ENCODE results near the gene CFH. TPM values are rescaled to one million over a fixed set of nuclear protein-coding genes. Genes with fewer than 3 reads are reported as not detected.

The CFH gene
- total RNA-seq, 5 donors from 2014 or later (not counting 1 experiment from before 2014, with no cell fraction given) = 2.0 to 11.8 (median 6.0) TPM

DNA sequence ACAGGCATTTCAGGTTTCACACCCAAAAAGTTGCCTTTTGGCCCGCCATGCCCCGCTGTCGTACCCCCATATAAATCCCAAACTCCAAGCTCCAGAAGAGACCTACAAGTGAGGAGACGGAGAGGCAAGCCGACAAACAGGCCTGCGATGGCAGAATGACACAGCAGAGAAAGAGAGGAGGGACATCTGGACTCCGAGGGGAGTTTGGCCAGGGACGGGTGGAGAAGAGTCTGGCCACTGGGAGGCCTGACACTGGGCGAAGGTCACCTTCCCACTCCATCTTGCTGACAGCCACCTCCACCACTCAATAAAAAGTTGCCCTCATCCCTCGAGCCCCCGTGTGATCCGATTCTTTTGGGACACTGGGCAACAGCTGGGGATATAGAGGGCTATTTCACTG, 1.9 kb upstream of the CFH start:
- no peak overlapping the region for H3K4me3 Mint-ChIP-seq
- H3K9me3 Mint-ChIP-seq = no peaks in the 10 kb centered on the region
- DNase-seq (no peak), ATAC-seq (replicated peaks in 1 of 4) (no peak)
- no peaks in the 10 kb centered on the region for H3K36me3 Mint-ChIP-seq
- no peaks in the 10 kb centered on the region for H3K27me3 ChIP-seq (replicated peaks in 1 of 2; ENCODE audit: control insufficient read depth in 2 of 2, extremely low read depth in 1 of 2, insufficient read depth in 2 of 2, low read length in 1 of 2)
- WGBS (ENCODE audit: insufficient coverage) = 100% methylated on average over 3 of the region's 12 CpGs
- no peak overlapping the region for H3K27ac ChIP-seq (ENCODE audit: low read length)
- no peak overlapping the region for H3K27ac Mint-ChIP-seq
- ChIA-PET POLR2A (no interaction called here), CTCF (interaction anchor here in 1 of 2 donors (0.9 kb wide), 1 partner anchor 494 kb away, joined by 3 read pairs; no protein-coding TSS in a partner anchor)
- peaks cover 4 to 9% of the 10 kb centered on the region in 2 experiments for H3K4me1 ChIP-seq (ENCODE audit: control insufficient read depth in 1 of 2, extremely low read depth in 1 of 2, insufficient read depth in 2 of 2, low read length in 2 of 2)
- peaks cover 8 to 29% (median 20%) of the 10 kb centered on the region in 3 donors for H3K4me1 Mint-ChIP-seq
- no peaks in the 10 kb centered on the region for H3K36me3 ChIP-seq (ENCODE audit: control insufficient read depth in 2 of 2, extremely low read depth in 1 of 2, insufficient read depth in 1 of 2, low read length in 1 of 2)
- peaks cover 0 to 4% of the 10 kb centered on the region in 2 donors for H3K27me3 Mint-ChIP-seq
- no peaks in the 10 kb centered on the region for H3K9me3 ChIP-seq
- H3K4me3 ChIP-seq (ENCODE audit: control insufficient read depth in 1 of 2, extremely low read depth in 1 of 2, low read length in 1 of 2) = no peak overlapping the region

- Histone ChIP-seq H3K36me3 (ENCODE audit: control insufficient read depth in 2 of 2, extremely low read depth in 1 of 2, insufficient read depth in 1 of 2, low read length in 1 of 2) (no peaks in the 10 kb centered on the region), H3K27ac (ENCODE audit: low read length) (no peak overlapping the region), H3K27me3 (replicated peaks in 1 of 2; ENCODE audit: control insufficient read depth in 2 of 2, extremely low read depth in 1 of 2, insufficient read depth in 2 of 2, low read length in 1 of 2) (no peaks in the 10 kb centered on the region), H3K4me1 (ENCODE audit: control insufficient read depth in 1 of 2, extremely low read depth in 1 of 2, insufficient read depth in 2 of 2, low read length in 2 of 2) (peaks cover 4 to 9% of the 10 kb centered on the region in 2 experiments), H3K9me3 (no peaks in the 10 kb centered on the region), H3K4me3 (ENCODE audit: control insufficient read depth in 1 of 2, extremely low read depth in 1 of 2, low read length in 1 of 2) (no peak overlapping the region)
- ChIA-PET POLR2A (no interaction called here), CTCF (interaction anchor here in 1 of 2 donors (0.9 kb wide), 1 partner anchor 494 kb away, joined by 3 read pairs; no protein-coding TSS in a partner anchor)
- WGBS (ENCODE audit: insufficient coverage) = 92% methylated on average over 9 of the region's 12 CpGs
- ATAC-seq (replicated peaks in 1 of 4) = no peak
- no peaks in the 10 kb centered on the region for H3K36me3 Mint-ChIP-seq
- peak overlapping the region in 1 of 2 donors; percentile 34 for H3K27ac Mint-ChIP-seq
- H3K27me3 Mint-ChIP-seq = peaks cover 0 to 4% of the 10 kb centered on the region in 2 donors
- H3K9me3 Mint-ChIP-seq = no peaks in the 10 kb centered on the region
- peaks cover 8 to 31% (median 20%) of the 10 kb centered on the region in 3 donors for H3K4me1 Mint-ChIP-seq
- H3K4me3 Mint-ChIP-seq = no peak overlapping the region
- DNase-seq = no peak
Observed at GRCh38 chr1:196650403-196650802, 1.4 kb upstream of the CFH start.

DNA sequence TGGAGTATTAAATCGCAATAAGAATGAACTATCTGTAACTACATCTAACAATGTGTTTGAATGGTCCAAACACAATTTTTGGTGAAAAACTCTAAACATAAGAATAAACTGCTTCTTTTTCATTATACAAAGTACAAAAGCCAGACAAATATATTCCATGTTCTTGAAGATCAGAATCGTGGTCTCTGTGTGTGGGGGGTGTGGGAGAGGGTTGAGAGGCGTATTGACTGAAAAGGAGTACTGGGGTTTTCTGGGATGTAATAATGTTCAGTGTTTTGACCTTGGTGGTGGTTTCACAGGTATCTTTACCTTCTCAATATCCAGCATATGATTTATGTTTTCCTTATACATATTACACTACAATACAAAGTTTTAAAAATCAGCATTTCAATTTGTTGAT, 764 bp upstream of the CFH start:
- H3K4me1 ChIP-seq (ENCODE audit: control insufficient read depth in 1 of 2, extremely low read depth in 1 of 2, insufficient read depth in 2 of 2, low read length in 2 of 2) = peaks cover 4 to 9% of the 10 kb centered on the region in 2 experiments
- Mint-ChIP-seq H3K4me1 (peaks cover 8 to 34% (median 22%) of the 10 kb centered on the region in 3 donors), H3K36me3 (no peaks in the 10 kb centered on the region), H3K4me3 (peak overlapping the region in 1 of 3 donors; percentile 74), H3K9me3 (no peaks in the 10 kb centered on the region), H3K27ac (peak overlapping the region in 1 of 2 donors; percentile 46), H3K27me3 (peaks cover 0 to 4% of the 10 kb centered on the region in 2 donors)
- CTCF ChIA-PET = interaction anchor here in 1 of 2 donors (1.1 kb wide), 1 partner anchor 10 kb away, joined by 4 read pairs; no protein-coding TSS in a partner anchor
- H3K27ac ChIP-seq (ENCODE audit: low read length) = no peak overlapping the region
- no peak for DNase-seq
- ATAC-seq (replicated peaks in 1 of 4) = no peak
- POLR2A ChIA-PET = no interaction called here
- no peaks in the 10 kb centered on the region for H3K36me3 ChIP-seq (ENCODE audit: control insufficient read depth in 2 of 2, extremely low read depth in 1 of 2, insufficient read depth in 1 of 2, low read length in 1 of 2)
- H3K9me3 ChIP-seq = no peaks in the 10 kb centered on the region
- no peak overlapping the region for H3K4me3 ChIP-seq (ENCODE audit: control insufficient read depth in 1 of 2, extremely low read depth in 1 of 2, low read length in 1 of 2)
- WGBS (ENCODE audit: insufficient coverage) = no CpG with 5 or more reads among the region's 3 CpGs
- H3K27me3 ChIP-seq (replicated peaks in 1 of 2; ENCODE audit: control insufficient read depth in 2 of 2, extremely low read depth in 1 of 2, insufficient read depth in 2 of 2, low read length in 1 of 2) = no peaks in the 10 kb centered on the region

GRCh38 chr1:196654271-196654670, 2.4 kb downstream of the CFH start:
- ChIA-PET CTCF (no interaction called here), POLR2A (no interaction called here)
- DNase-seq (no peak), ATAC-seq (replicated peaks in 1 of 4) (no peak)
- peaks cover 8 to 41% (median 22%) of the 10 kb centered on the region in 3 donors for H3K4me1 Mint-ChIP-seq
- no peaks in the 10 kb centered on the region for H3K36me3 Mint-ChIP-seq
- no peak overlapping the region for H3K4me3 Mint-ChIP-seq
- Histone ChIP-seq H3K27ac (ENCODE audit: low read length) (no peak overlapping the region), H3K27me3 (replicated peaks in 1 of 2; ENCODE audit: control insufficient read depth in 2 of 2, extremely low read depth in 1 of 2, insufficient read depth in 2 of 2, low read length in 1 of 2) (no peaks in the 10 kb centered on the region), H3K4me1 (ENCODE audit: control insufficient read depth in 1 of 2, extremely low read depth in 1 of 2, insufficient read depth in 2 of 2, low read length in 2 of 2) (peaks cover 4 to 9% of the 10 kb centered on the region in 2 experiments), H3K4me3 (ENCODE audit: control insufficient read depth in 1 of 2, extremely low read depth in 1 of 2, low read length in 1 of 2) (no peak overlapping the region), H3K36me3 (ENCODE audit: control insufficient read depth in 2 of 2, extremely low read depth in 1 of 2, insufficient read depth in 1 of 2, low read length in 1 of 2) (no peaks in the 10 kb centered on the region), H3K9me3 (no peaks in the 10 kb centered on the region)
- no peak overlapping the region for H3K27ac Mint-ChIP-seq
- no peaks in the 10 kb centered on the region for H3K9me3 Mint-ChIP-seq
- peaks cover 0 to 4% of the 10 kb centered on the region in 2 donors for H3K27me3 Mint-ChIP-seq
- no CpG with 5 or more reads among the region's 2 CpGs for WGBS (ENCODE audit: insufficient coverage)

GRCh38 chr1:196655071-196655470, 3.2 kb downstream of the CFH start:
- ATAC-seq (replicated peaks in 1 of 4) (no peak), DNase-seq (no peak)
- Histone ChIP-seq H3K4me3 (ENCODE audit: control insufficient read depth in 1 of 2, extremely low read depth in 1 of 2, low read length in 1 of 2) (no peak overlapping the region), H3K27ac (ENCODE audit: low read length) (no peak overlapping the region), H3K9me3 (no peaks in the 10 kb centered on the region), H3K4me1 (ENCODE audit: control insufficient read depth in 1 of 2, extremely low read depth in 1 of 2, insufficient read depth in 2 of 2, low read length in 2 of 2) (peaks cover 4 to 9% of the 10 kb centered on the region in 2 experiments), H3K36me3 (ENCODE audit: control insufficient read depth in 2 of 2, extremely low read depth in 1 of 2, insufficient read depth in 1 of 2, low read length in 1 of 2) (no peaks in the 10 kb centered on the region), H3K27me3 (replicated peaks in 1 of 2; ENCODE audit: control insufficient read depth in 2 of 2, extremely low read depth in 1 of 2, insufficient read depth in 2 of 2, low read length in 1 of 2) (no peaks in the 10 kb centered on the region)
- CTCF ChIA-PET = interaction anchor here in 1 of 2 donors (1.0 kb wide), 1 partner anchor 507 kb away, joined by 3 read pairs; no protein-coding TSS in a partner anchor
- no peaks in the 10 kb centered on the region for H3K36me3 Mint-ChIP-seq
- no peak overlapping the region for H3K4me3 Mint-ChIP-seq
- no CpG with 5 or more reads among the region's 3 CpGs for WGBS (ENCODE audit: insufficient coverage)
- POLR2A ChIA-PET = no interaction called here
- no peak overlapping the region for H3K27ac Mint-ChIP-seq
- H3K27me3 Mint-ChIP-seq = peaks cover 0 to 1% of the 10 kb centered on the region in 2 donors
- peaks cover 8 to 40% (median 22%) of the 10 kb centered on the region in 3 donors for H3K4me1 Mint-ChIP-seq
- no peaks in the 10 kb centered on the region for H3K9me3 Mint-ChIP-seq

DNA sequence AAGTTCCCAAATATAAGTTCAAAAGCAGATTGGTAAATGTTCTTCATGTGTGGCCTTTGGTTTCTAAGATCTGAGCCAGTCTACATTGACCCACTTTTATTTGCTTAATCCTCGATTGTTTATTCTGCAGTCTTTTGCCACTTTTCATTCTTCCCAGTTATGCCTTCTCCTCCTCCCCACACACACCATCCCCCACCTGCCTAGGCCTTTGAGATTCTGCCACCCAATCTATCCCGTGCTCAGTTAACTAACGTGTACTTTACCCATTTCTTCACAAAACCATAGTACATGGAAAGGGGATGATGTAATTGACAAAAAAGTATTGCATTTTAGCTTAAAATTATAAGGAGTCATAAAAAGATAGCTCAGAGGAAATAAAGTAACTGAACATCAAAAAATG, 3.7 kb downstream of the CFH start:
- H3K9me3 Mint-ChIP-seq = no peaks in the 10 kb centered on the region
- ATAC-seq (replicated peaks in 1 of 4) (no peak), DNase-seq (no peak)
- peaks cover 8 to 41% (median 20%) of the 10 kb centered on the region in 3 donors for H3K4me1 Mint-ChIP-seq
- Histone ChIP-seq H3K9me3 (no peaks in the 10 kb centered on the region), H3K36me3 (ENCODE audit: control insufficient read depth in 2 of 2, extremely low read depth in 1 of 2, insufficient read depth in 1 of 2, low read length in 1 of 2) (no peaks in the 10 kb centered on the region), H3K4me3 (ENCODE audit: control insufficient read depth in 1 of 2, extremely low read depth in 1 of 2, low read length in 1 of 2) (no peak overlapping the region), H3K27ac (ENCODE audit: low read length) (no peak overlapping the region), H3K4me1 (ENCODE audit: control insufficient read depth in 1 of 2, extremely low read depth in 1 of 2, insufficient read depth in 2 of 2, low read length in 2 of 2) (peaks cover under 1 to 9% of the 10 kb centered on the region in 2 experiments), H3K27me3 (replicated peaks in 1 of 2; ENCODE audit: control insufficient read depth in 2 of 2, extremely low read depth in 1 of 2, insufficient read depth in 2 of 2, low read length in 1 of 2) (no peaks in the 10 kb centered on the region)
- no peaks in the 10 kb centered on the region for H3K36me3 Mint-ChIP-seq
- WGBS (ENCODE audit: insufficient coverage) = 29% methylated on average over 1 of the region's 3 CpGs
- POLR2A ChIA-PET = no interaction called here
- CTCF ChIA-PET = interaction anchor here in 1 of 2 donors (1.0 kb wide), 1 partner anchor 507 kb away, joined by 3 read pairs; no protein-coding TSS in a partner anchor
- no peaks in the 10 kb centered on the region for H3K27me3 Mint-ChIP-seq
- peak overlapping the region in 1 of 2 donors; percentile 5 for H3K27ac Mint-ChIP-seq
- H3K4me3 Mint-ChIP-seq = no peak overlapping the region
